K562 (cell line): ENCODE results near the gene PPP4R3C. TPM values are rescaled to one million over a fixed set of nuclear protein-coding genes. Genes with fewer than 3 reads are reported as not detected.
"Not testable (repeated sequence)": the region's sequence is repeated elsewhere in the genome, so short reads cannot be mapped to it uniquely, and the experiment has no call there.

Experiments used
- ATAC-seq: fragments of 200-7000 bp; cut with Tn5 transposase; 3 replicates; pipeline ENCODE4 v1.9.1; 2020; ENCODE audit warnings: moderate library complexity
- BruUV-seq: library from RNA; stranded (reverse); fragments of 400-500 nt; replicated peaks from 2 replicates; lab custom pipeline; 2021; lab: Mats Ljungman, UMichigan
- CTCF ChIA-PET: fragments of 300-600 bp; formaldehyde crosslinking; extraction: SDS; loops from one replicate; lab custom pipeline; 2021; ENCODE audit warnings: low intra/inter-chr PET ratio; lab: Yijun Ruan, JAX
- POLR2A ChIA-PET: fragments of 300-600, 350-650 bp; sonication (Branson Sonifier 250); formaldehyde crosslinking; extraction: SDS; loops from one replicate; lab custom pipeline; 2021; ENCODE audit warnings: antibody characterized with exemption, inconsistent platforms; lab: Yijun Ruan, JAX
- DNase-seq, 4 experiments: peaks; one replicate each; pipeline versions ENCODE4 v3.0.0 to v3.0.0-alpha.2; 2011 to 2018; ENCODE audit warnings: low spot score in 3 of 4, mixed read lengths in 3 of 4; ENCODE audit errors: extremely low read depth in 1 of 4
- FAIRE-seq: peaks from 2 replicates; lab custom pipeline; 2011; peaks lifted over from hg19 to GRCh38; lab: Jason Lieb, UNC
- H2AFZ ChIP-seq: 2 replicates; pipeline ENCODE4 v1.6.0; 2011; ENCODE audit warnings: low read depth, low read length, control low read depth, inconsistent platforms
- H3K27ac ChIP-seq: fragments of 200-600 bp; 3 replicates; pipeline ENCODE4 v1.8.0; 2011; ENCODE audit warnings: low read depth, mild to moderate bottlenecking, control low read depth, inconsistent platforms, low read length, moderate library complexity, mixed read lengths; ENCODE audit errors: extremely low read depth
- H3K27me3 ChIP-seq, 2 experiments: fragments of 300-600 bp in 1 of 2; 2 replicates in 1 of 2; 3 replicates in 1 of 2; pipeline versions ENCODE4 v1.6.0 to v1.8.0; 2011; ENCODE audit warnings: inconsistent platforms in 2 of 2, low read length in 2 of 2, mild to moderate bottlenecking in 1 of 2, mixed read lengths in 1 of 2, moderate library complexity in 1 of 2; ENCODE audit not compliant: control insufficient read depth in 2 of 2, insufficient read depth in 2 of 2
- H3K36me3 ChIP-seq: fragments of 300-600 bp; 3 replicates; pipeline ENCODE4 v1.8.0; 2011; ENCODE audit warnings: mild to moderate bottlenecking, low read length, inconsistent platforms; ENCODE audit not compliant: control insufficient read depth, insufficient read depth
- H3K4me1 ChIP-seq, 2 experiments: fragments of 200-600 bp in 1 of 2; replicated peaks in 1 of 2; 2 replicates in 1 of 2; 3 replicates in 1 of 2; pipeline versions ENCODE4 v1.5.1 to v1.8.0; 2011; ENCODE audit warnings: inconsistent platforms in 2 of 2, low read length in 2 of 2, mild to moderate bottlenecking in 1 of 2, mixed read lengths in 1 of 2, moderate library complexity in 1 of 2; ENCODE audit not compliant: control insufficient read depth in 2 of 2, insufficient read depth in 2 of 2
- H3K4me2 ChIP-seq: 2 replicates; pipeline ENCODE4 v1.6.1; 2011; ENCODE audit warnings: low read length, control low read depth, inconsistent platforms, mixed read lengths; ENCODE audit not compliant: insufficient read depth
- H3K4me3 ChIP-seq: fragments of 200-600 bp; sonication (generic), shearing (Covaris generic); 2 replicates; pipeline ENCODE4 v1.5.1; 2016; ENCODE audit warnings: control low read depth, inconsistent platforms
- H3K79me2 ChIP-seq: fragments of 200-600 bp; 3 replicates; pipeline ENCODE4 v1.8.0; 2011; ENCODE audit warnings: low read length, inconsistent platforms; ENCODE audit not compliant: control insufficient read depth, insufficient read depth
- H3K9ac ChIP-seq, 2 experiments: 2 replicates each; pipeline versions ENCODE4 v1.6.0 to v1.6.1; 2011; ENCODE audit warnings: low read depth in 2 of 2, low read length in 2 of 2, control low read depth in 1 of 2, inconsistent platforms in 1 of 2, mild to moderate bottlenecking in 1 of 2, mixed read lengths in 1 of 2; ENCODE audit not compliant: insufficient read depth in 1 of 2
- H3K9me1 ChIP-seq: one replicate; pipeline ENCODE4 v1.6.0; 2011; ENCODE audit warnings: inconsistent platforms, mild to moderate bottlenecking, low read length, moderate library complexity; ENCODE audit not compliant: control insufficient read depth, insufficient read depth
- H3K9me3 ChIP-seq: replicated peaks from 2 replicates; pipeline ENCODE4 v1.5.1; 2011; ENCODE audit warnings: low read depth, low read length, inconsistent platforms; ENCODE audit not compliant: control insufficient read depth, insufficient read depth
- H4K20me1 ChIP-seq: replicated peaks from 2 replicates; pipeline ENCODE4 v1.6.1; 2011; ENCODE audit warnings: low read length, inconsistent platforms, mixed read lengths; ENCODE audit not compliant: control insufficient read depth, insufficient read depth
- ATF3 ChIP-seq, 2 experiments: fragments of 450-650 bp in 1 of 2; sonication (generic) in 1 of 2; formaldehyde crosslinking in 1 of 2; IDR thresholded peaks in 1 of 2; conservative IDR thresholded peaks in 1 of 2; 2 replicates each; pipeline versions ENCODE4 v1.6.1 to v1.8.1; 2016 to 2023; ENCODE audit warnings: mild to moderate bottlenecking in 2 of 2, moderate library complexity in 2 of 2, inconsistent platforms in 1 of 2, missing genetic modification reagents in 1 of 2
- BMI1 ChIP-seq: fragments of 150-350 bp; IDR thresholded peaks from 2 replicates; pipeline ENCODE4 v1.6.1; 2014; ENCODE audit warnings: low read length
- CBX8 ChIP-seq: fragments of 200-600 bp; sonication (generic); IDR thresholded peaks from 2 replicates; pipeline ENCODE4 v1.6.1; 2012; ENCODE audit warnings: borderline replicate concordance, mixed run types, low read depth, mild to moderate bottlenecking, moderate library complexity, mixed read lengths, low read length, control low read depth, inconsistent platforms; ENCODE audit not compliant: poor library complexity, severe bottlenecking; ENCODE audit errors: extremely low read depth
- DDX20 ChIP-seq: fragments of 450-650 bp; IDR thresholded peaks from 2 replicates; pipeline ENCODE4 v1.6.1; 2016; ENCODE audit warnings: missing genetic modification characterization, low read depth, mild to moderate bottlenecking, missing compliant biosample characterization, moderate library complexity
- GTF2A2 ChIP-seq: IDR thresholded peaks from 2 replicates; pipeline ENCODE4 v1.6.1; 2016; ENCODE audit warnings: mild to moderate bottlenecking, missing genetic modification characterization, missing compliant biosample characterization
- ILK ChIP-seq: fragments of 450-650 bp; IDR thresholded peaks from 2 replicates; pipeline ENCODE4 v1.6.1; 2016; ENCODE audit warnings: missing genetic modification characterization, low read depth, mild to moderate bottlenecking, missing compliant biosample characterization, moderate library complexity, borderline replicate concordance
- KDM2B ChIP-seq: fragments of 250-450 bp; sonication (Bioruptor Pico); IDR thresholded peaks from 2 replicates; pipeline ENCODE4 v1.8.0; 2021; ENCODE audit warnings: mild to moderate bottlenecking, moderate library complexity
- LEF1 ChIP-seq: fragments of 450-650 bp; IDR thresholded peaks from 2 replicates; pipeline ENCODE4 v1.6.1; 2016; ENCODE audit warnings: mild to moderate bottlenecking
- MCM5 ChIP-seq: fragments of 450-650 bp; IDR thresholded peaks from 2 replicates; pipeline ENCODE4 v1.6.1; 2016; ENCODE audit warnings: low read depth
- MTA2 ChIP-seq: fragments of 450-650 bp; IDR thresholded peaks from 2 replicates; pipeline ENCODE4 v1.6.1; 2016; ENCODE audit warnings: low read depth
- NELFE ChIP-seq: IDR thresholded peaks from 2 replicates; pipeline ENCODE4 v1.6.1; 2011; ENCODE audit warnings: mild to moderate bottlenecking; ENCODE audit not compliant: insufficient read depth, insufficient read length
- PHB ChIP-seq: fragments of 250-450 bp; sonication (Bioruptor Pico); IDR thresholded peaks from 2 replicates; pipeline ENCODE4 v1.5.0; 2021
- WGBS: fragments of 100-300 bp; shearing (Covaris generic); methylation state at CpG from one replicate; pipeline ENCODE4 v1.1.6; 2016; ENCODE audit warnings: low coverage, mixed read lengths; ENCODE audit not compliant: insufficient coverage; ENCODE audit errors: missing lambda C conversion rate; 5-methylcytosine and 5-hydroxymethylcytosine counted together
- in situ Hi-C: fragments of 300-500 bp; cut with MboI; formaldehyde crosslinking; loops from 4 replicates; pipeline ENCODE4 v1.15.0; 2018; ENCODE audit warnings: inconsistent platforms, mixed read lengths
- intact Hi-C: fragments of 100-400 bp; cut with micrococcal nuclease; formaldehyde crosslinking; loops from 2 replicates; pipeline ENCODE4 v1.14.2; 2022
- polyA plus RNA-seq, 8 experiments: library from polyadenylated mRNA; depleted of rRNA in 4 of 8; stranded (reverse) in 5 of 8; unstranded in 3 of 8; fragments of >200 nt; fragmentation: Nextera tagmentation in 2 of 8; fragmentation: Illumina TruSeq in 1 of 8; extraction: Ambion mirVana in 2 of 8; extraction: Trizol in 1 of 8; gene quantifications; 2 replicates each; pipeline versions ENCODE4 v1.2.1 to v1.2.3, GENCODE V29; 2011 to 2014; ENCODE audit warnings: inconsistent platforms in 1 of 8, missing spikeins in 1 of 8
- total RNA-seq, 7 experiments: library from RNA; depleted of rRNA in 6 of 7; stranded (reverse); fragments of >200 nt in 6 of 7; fragmentation: Illumina TruSeq in 2 of 7; extraction: Trizol in 2 of 7; gene quantifications; 2 replicates each; pipeline versions ENCODE4 v1.2.1 to v1.2.3, GENCODE V29; 2011 to 2021; ENCODE audit warnings: low replicate concordance in 1 of 7
- TF ChIP-seq, protein P1 (sequence below): fragments of 250-450 bp; sonication (Bioruptor Pico); IDR thresholded peaks from 2 replicates; pipeline ENCODE4 v1.4.0; 2020; ENCODE audit warnings: mild to moderate bottlenecking, moderate library complexity

Gene PPP4R3C
- total and polyA plus RNA-seq, 9 of the 15 experiments (the other 6 are each of a cell fraction or from before 2014, with no cell fraction given), result 0.03 to 0.16 (median 0.03) TPM; not detected in 5

- H3K79me2 ChIP-seq, POLR2A ChIA-PET, DNase-seq, H3K27me3 ChIP-seq, CTCF ChIA-PET, H3K36me3 ChIP-seq, in situ Hi-C loops, FAIRE-seq, BruUV-seq, ATAC-seq, H3K4me3 ChIP-seq, H3K9ac ChIP-seq, H3K4me1 ChIP-seq, H4K20me1 ChIP-seq, H3K9me1 ChIP-seq, H3K27ac ChIP-seq, H3K4me2 ChIP-seq, H2AFZ ChIP-seq, intact Hi-C loops, H3K9me3 ChIP-seq: not testable (repeated sequence)
- WGBS, result no CpG with 5 or more reads among the region's 30 CpGs
Measured at GRCh38 chrX:27458544-27458943, 4.6 kb downstream of the PPP4R3C start.

DNA sequence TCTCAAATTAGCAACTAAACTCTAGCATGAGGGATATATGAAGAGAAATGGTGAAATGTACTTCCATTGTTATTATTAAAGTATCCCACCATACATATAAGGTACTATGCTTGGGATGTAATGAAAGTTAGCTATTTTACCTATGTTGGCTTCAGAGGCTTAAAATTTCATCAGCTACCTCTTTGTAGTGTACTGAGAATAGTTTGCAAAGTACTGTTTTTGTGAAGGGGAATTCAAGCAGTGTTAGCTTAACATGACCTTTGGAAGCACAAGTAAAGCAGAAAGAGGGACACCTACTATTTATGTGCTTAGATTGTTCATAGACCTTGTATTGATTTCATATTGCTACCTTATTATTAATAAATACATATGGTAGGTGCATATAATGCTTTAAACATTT is 11.8 kb downstream of the PPP4R3C start:
- H4K20me1 ChIP-seq, result no peaks in the 10 kb centered on the region
- no peak for ATAC-seq
- no TSS peak for BruUV-seq
- in situ Hi-C loops (no loop called here), intact Hi-C loops (no loop called here)
- FAIRE-seq, result no peak
- H3K27ac ChIP-seq, result no peak overlapping the region
- no peaks in the 10 kb centered on the region for H3K36me3 ChIP-seq
- CTCF ChIA-PET, result no interaction called here
- no peaks in the 10 kb centered on the region for H3K79me2 ChIP-seq
- H3K9ac ChIP-seq, result no peak overlapping the region
- no peak for DNase-seq
- no peaks in the 10 kb centered on the region for H3K27me3 ChIP-seq
- H2AFZ ChIP-seq, result no peak overlapping the region
- no peak overlapping the region for H3K4me3 ChIP-seq
- H3K4me1 ChIP-seq, result no peaks in the 10 kb centered on the region
- POLR2A ChIA-PET, result no interaction called here
- H3K9me1 ChIP-seq, result no peaks in the 10 kb centered on the region
- no peaks in the 10 kb centered on the region for H3K9me3 ChIP-seq
- no peak overlapping the region for H3K4me2 ChIP-seq
- TF ChIP-seq LEF1, result no peak
- TF ChIP-seq, protein P1, sequence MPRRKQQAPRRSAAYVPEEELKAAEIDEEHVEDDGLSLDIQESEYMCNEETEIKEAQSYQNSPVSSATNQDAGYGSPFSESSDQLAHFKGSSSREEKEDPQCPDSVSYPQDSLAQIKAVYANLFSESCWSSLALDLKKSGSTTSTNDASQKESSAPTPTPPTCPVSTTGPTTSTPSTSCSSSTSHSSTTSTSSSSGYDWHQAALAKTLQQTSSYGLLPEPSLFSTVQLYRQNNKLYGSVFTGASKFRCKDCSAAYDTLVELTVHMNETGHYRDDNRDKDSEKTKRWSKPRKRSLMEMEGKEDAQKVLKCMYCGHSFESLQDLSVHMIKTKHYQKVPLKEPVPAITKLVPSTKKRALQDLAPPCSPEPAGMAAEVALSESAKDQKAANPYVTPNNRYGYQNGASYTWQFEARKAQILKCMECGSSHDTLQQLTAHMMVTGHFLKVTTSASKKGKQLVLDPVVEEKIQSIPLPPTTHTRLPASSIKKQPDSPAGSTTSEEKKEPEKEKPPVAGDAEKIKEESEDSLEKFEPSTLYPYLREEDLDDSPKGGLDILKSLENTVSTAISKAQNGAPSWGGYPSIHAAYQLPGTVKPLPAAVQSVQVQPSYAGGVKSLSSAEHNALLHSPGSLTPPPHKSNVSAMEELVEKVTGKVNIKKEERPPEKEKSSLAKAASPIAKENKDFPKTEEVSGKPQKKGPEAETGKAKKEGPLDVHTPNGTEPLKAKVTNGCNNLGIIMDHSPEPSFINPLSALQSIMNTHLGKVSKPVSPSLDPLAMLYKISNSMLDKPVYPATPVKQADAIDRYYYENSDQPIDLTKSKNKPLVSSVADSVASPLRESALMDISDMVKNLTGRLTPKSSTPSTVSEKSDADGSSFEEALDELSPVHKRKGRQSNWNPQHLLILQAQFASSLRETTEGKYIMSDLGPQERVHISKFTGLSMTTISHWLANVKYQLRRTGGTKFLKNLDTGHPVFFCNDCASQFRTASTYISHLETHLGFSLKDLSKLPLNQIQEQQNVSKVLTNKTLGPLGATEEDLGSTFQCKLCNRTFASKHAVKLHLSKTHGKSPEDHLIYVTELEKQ (CRISPR knock-in tag), result no peak
- TF ChIP-seq MTA2, result no peak
- TF ChIP-seq KDM2B, result no peak
- no peak for TF ChIP-seq BMI1
- no peak for TF ChIP-seq NELFE
- TF ChIP-seq DDX20, result no peak
- TF ChIP-seq GTF2A2, result no peak
- TF ChIP-seq PHB (CRISPR knock-in tag), result no peak
- TF ChIP-seq ATF3 (IDR thresholded peaks at IDR 0.05), result no peak
- TF ChIP-seq ATF3 (CRISPR knock-in tag; conservative IDR thresholded peaks at IDR 0.05), result no peak
- TF ChIP-seq CBX8, result no peak
- TF ChIP-seq ILK, result no peak
- TF ChIP-seq MCM5, result no peak
